ENCODE data around the gene NECAP2.
"Not testable (repeated sequence)": the region's sequence is repeated elsewhere in the genome, so short reads cannot be mapped to it uniquely, and the experiment has no call there.

NECAP2 gene

DNA sequence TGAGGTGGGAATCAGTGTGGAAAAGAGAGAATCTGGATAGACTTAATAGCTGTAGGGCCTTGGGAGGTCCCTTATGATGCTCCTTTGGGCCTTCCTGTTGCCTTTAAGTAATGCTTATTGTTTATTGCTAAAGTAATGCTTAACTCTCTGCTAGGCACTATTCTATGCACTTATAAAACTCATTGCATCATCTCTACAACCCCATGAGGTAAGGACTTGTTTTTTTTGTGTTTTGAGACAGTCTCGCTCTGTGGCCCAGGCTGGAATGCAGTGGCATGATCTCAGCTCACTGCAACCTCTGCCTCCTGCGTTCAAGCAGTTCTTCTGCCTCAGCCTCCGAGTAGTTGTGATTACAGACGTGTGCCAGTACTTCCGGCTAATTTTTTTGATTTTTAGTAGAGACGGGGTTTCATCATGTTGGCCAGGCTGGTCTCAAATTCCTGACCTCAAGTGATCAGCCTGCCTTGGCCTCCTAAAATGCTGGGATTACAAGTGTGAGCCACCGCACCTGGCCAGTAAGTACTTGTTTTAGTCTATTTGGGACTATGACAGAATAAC, 22.3 kb downstream of the NECAP2 start:
- DNase-seq, result no peak

DNA sequence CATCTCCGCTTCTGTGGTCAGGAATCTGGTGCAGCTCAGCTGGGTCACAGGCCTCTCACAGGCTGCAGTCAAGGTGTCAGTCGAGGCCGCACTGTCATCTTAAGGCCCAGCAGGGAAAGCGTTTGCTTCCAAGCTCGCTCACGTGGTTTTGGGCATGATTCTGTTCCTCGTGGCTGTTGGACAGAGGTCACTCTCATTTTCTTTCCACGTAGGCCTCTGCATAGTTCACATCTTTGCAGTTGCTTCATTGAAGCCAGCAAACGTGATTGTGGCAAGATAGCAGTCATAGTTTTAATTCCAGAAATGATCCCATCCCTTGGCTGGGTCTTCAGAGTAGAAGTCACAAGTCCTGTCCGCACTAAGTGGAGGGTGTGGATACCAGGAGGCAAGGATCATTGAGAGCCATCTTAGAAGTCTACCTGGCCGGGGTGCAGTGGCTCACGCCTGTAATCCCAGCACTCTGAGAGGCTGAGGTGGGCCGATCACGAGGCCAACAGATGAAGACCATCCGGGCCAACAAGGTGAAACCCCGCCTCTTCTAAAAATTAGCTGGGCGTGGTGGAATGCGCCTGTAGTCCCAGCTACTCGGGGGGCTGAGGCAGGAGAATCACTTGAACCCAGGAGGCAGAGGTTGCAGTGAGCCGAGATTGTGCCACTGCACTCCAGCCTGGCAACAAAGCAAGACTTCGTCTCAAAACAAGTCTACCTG, 24.5 kb downstream of the NECAP2 start:
- no peak for DNase-seq

DNA sequence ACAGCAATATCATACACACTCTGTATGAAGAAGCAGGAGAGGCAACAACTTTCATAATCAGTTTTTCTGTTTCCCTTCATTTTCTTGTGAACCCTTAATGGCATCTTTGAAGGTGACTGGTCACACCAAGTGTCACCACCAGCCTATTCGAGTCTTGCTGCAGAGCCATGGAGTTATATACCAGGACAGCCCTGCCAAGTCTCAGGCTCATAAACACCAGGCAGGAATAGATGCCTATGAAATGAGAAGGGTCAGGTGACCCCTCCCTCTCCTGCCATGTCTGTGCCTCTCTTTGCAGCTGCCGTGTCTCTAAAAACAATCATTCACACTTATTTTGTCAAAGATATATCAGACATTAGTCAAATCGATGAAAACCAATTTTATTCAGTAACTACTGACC, 28.0 kb downstream of the NECAP2 start:
- no peak for DNase-seq

GRCh38 chr1:16474166-16474800, 33.8 kb downstream of the NECAP2 start:
- no peak for DNase-seq

DNA sequence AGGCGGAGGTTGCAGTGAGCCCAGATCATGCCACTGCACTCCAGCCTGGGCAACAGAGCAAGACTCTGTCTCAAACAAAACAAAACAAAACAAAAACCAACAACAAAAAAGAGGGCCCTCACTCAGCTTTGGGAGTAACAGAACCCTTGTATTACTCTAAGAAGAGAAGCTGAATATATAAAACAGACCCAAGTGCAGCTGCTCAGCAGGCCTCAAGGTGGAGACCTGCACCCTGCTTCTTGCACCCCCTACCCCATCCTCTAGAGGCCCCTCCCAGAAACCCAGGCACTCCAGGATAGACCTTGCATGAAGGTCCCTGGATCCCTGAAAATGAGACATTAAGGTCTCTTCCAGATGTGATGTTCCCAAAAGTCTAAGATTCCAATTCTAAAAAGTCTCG, 34.4 kb downstream of the NECAP2 start:
- DNase-seq, result not testable (repeated sequence)

GRCh38 chr1:16475771-16476770, 35.5 kb downstream of the NECAP2 start:
- not testable (repeated sequence) for DNase-seq

- no peak for DNase-seq
Observed at GRCh38 chr1:16478091-16478490, 37.6 kb downstream of the NECAP2 start.

DNA sequence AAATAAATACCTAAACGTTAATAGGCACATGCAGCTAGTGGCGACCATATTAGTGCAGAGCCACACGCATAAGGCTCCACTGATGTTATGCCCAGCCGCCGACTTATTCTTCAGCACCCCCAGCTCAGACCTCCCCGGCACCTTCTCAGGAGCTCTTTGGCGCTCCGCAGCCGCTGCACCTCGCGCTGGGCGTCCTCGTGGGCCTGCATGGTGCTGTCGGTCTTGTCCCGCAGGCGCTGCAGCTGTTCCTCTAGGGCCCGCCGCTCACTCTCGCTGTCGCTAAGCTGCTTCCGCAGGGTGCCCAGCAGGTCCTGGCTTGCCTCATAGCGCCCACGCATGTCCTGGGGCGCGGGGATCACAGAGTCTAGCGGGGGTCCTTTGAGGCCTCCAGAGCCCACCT, 42.6 kb downstream of the NECAP2 start:
- not testable (repeated sequence) for DNase-seq

- DNase-seq, result not testable (repeated sequence)
Observed at GRCh38 chr1:16483639-16484500, 43.3 kb downstream of the NECAP2 start.

GRCh38 chr1:16484501-16484835, 43.9 kb downstream of the NECAP2 start:
- no peak for DNase-seq

DNA sequence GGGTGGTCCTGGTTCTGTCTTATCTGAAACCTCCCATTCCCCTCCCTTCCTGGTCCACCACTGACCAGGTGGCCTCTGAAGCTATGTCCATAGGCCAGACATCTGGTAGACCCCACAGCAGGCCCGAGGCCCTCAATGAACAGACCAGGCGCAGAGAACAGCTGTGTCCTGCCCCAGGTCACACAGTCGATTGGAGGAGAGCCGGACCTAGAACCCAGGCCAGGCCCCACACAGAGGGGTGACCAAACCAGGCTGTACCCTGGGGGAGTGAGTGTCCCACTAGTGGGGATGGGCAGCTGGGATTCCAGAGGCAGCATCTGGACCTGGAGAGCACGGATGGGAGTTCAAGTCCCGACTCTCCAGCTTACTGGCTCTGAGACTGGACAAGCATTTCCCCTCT, 44.4 kb downstream of the NECAP2 start:
- DNase-seq, result no peak

DNA sequence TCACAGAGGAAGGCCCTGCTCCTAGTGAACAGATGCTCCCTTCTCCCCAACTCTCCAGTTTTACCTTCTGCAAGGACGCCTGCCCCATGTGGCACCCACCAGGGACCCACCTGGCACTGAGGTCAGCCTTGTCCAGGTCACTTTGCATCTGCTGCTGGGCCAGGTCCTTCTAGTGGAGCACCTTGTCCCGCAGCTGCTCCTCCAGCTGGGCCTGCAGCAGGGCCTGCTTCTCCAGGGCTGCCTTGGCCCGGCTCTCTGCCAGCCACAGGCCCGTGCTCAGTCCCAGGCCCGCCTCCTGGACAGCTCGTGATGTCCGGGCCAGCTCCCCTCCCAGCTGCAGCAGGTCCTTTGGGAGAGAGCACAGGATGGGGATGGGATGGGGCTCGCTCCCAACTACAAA, 45.8 kb downstream of the NECAP2 start:
- DNase-seq, result not testable (repeated sequence)

- not testable (repeated sequence) for DNase-seq
Observed at GRCh38 chr1:16487011-16487410, 46.5 kb downstream of the NECAP2 start.

DNA sequence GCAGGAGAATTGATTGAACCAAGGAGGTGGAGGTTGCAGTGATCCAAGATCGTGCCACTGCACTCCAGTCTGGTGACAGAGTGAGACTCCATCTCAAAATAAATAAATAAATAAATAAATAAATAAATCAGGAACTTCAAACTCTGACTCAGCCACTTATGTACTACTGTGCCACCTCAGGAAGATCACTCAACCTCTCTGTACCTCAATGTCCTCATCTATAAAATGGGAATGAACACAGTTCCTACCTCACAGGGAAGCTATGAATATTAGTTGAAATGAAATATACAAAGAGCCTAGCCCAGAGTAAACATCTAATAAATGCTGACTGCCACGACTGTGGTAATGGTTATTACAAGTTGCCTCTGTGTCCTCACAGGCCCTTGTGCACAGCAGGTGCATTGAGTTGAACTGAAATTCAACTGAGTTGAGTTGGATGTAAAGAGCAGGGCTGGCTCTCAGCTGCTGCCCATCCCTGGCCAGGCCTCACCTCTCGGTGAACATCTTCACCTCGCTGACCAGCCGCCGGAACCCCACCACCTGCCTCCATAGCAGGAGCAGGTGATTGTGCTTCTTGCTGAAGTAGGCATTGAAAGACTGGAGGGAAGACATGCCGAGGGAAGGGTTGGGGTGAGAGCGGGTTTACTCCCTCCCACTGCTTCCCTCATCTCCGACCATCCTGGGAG, 48.8 kb downstream of the NECAP2 start:
- DNase-seq, result not testable (repeated sequence)

DNA sequence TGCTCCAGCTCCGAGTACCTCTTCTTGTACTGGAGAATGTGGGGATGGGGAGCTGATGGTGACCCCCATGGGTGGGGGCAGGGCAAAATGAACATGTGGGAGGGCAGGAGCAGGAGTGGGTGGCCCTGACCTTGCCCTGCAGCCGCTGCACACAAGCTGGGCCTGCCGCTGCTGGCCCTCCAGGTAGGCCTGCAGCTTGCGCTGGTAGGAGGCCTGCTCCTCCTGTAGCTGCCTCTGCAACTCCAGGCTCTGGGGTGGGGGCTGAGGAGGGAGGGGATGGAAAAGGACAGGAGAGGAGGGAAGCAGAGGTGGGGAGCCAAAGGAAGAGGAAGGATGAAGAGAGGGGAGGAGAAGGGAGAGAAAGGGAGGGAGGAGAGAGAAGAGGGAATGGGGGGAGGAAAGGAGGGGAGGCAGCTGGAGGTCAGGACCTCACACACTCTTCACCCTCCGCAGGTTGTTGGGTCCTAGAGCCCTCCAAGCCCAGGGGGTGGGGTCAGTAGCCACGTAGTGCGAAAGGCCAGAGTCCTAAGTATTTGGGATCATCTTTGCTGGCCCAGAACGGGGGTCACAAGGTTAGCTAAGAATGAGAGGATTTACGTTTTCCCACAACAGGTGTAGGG, 50.6 kb downstream of the NECAP2 start:
- no peak for DNase-seq

- DNase-seq, result not testable (repeated sequence)
Observed at GRCh38 chr1:16492937-16493336, 52.4 kb downstream of the NECAP2 start.

GRCh38 chr1:16493731-16494130, 53.2 kb downstream of the NECAP2 start:
- not testable (repeated sequence) for DNase-seq

GRCh38 chr1:16497474-16497904, 57.0 kb downstream of the NECAP2 start:
- DNase-seq, result not testable (repeated sequence)

- DNase-seq, result not testable (repeated sequence)
Observed at GRCh38 chr1:16498047-16498446, 57.5 kb downstream of the NECAP2 start.

DNA sequence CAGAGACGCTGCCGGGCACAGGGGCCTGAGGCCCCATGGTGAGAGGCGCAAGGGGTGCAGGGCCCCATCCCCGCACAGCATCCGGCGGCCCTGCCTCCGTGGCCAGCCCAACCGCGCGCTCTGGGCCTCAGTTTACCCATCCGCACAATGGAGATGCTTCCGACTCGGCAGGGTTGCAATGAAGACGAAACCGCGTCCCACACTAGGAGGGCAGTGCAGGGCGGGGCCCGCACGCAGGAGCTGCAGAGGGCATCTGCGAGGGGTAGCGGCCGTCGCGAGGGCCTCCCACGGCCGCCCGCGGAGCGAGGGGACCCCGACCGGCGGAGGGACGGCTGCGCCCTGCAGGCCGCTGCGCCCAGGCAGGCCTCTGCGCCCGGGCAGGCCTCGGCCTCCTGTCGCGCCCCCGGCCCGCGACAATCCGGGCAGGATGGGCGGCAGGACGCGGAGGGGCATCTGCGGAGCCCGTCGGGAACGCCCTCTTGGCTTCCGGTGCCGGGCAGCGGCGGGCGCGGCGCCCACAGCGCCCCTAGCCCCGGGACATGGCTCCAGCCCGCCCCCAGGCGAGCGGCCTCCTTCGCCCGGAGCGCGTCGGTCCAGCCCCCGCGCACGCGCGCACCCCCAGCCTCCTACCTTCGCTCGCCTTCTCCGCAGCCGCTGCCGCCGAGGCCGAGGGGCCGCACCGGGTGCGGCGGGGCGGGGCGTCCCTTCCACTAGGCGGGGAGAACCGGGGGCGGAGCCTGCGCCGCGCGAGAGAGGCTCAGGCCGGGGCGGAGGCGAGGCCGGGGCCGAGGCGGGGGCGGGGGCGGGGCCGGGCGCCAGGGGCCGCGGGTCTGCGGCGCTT, 58.3 kb downstream of the NECAP2 start:
- peak; percentile 87 for DNase-seq
